Adipocyte (in vitro differentiated cells): Measurements from ENCODE around the gene CHST15.

ENCODE experiments used
- DNase-seq: peaks from one replicate; pipeline ENCODE4 v3.0.0-alpha.2; 2015; ENCODE audit warnings: low read depth
- H3K27me3 ChIP-seq: replicated peaks from 2 replicates; pipeline ENCODE4 v1.7.0; 2013; ENCODE audit warnings: mild to moderate bottlenecking, low read length, moderate library complexity; ENCODE audit not compliant: control insufficient read depth, insufficient read depth
- H3K36me3 ChIP-seq: 2 replicates; pipeline ENCODE4 v1.7.0; 2013; ENCODE audit warnings: low read length, mild to moderate bottlenecking, moderate library complexity; ENCODE audit not compliant: control insufficient read depth, insufficient read depth, severe bottlenecking
- H3K4me1 ChIP-seq: 2 replicates; pipeline ENCODE4 v1.7.0; 2013; ENCODE audit warnings: mild to moderate bottlenecking, low read length, moderate library complexity; ENCODE audit not compliant: control insufficient read depth, insufficient read depth
- H3K4me3 ChIP-seq: 2 replicates; pipeline ENCODE4 v1.7.0; 2013; ENCODE audit warnings: mild to moderate bottlenecking, low read length, moderate library complexity
- H3K9ac ChIP-seq: 2 replicates; pipeline ENCODE4 v1.7.0; 2013; ENCODE audit warnings: mild to moderate bottlenecking, low read length, moderate library complexity
- H3K9me3 ChIP-seq: 2 replicates; pipeline ENCODE4 v1.7.0; 2013; ENCODE audit warnings: mild to moderate bottlenecking, low read length, moderate library complexity; ENCODE audit not compliant: control insufficient read depth

CHST15 gene, protein sequence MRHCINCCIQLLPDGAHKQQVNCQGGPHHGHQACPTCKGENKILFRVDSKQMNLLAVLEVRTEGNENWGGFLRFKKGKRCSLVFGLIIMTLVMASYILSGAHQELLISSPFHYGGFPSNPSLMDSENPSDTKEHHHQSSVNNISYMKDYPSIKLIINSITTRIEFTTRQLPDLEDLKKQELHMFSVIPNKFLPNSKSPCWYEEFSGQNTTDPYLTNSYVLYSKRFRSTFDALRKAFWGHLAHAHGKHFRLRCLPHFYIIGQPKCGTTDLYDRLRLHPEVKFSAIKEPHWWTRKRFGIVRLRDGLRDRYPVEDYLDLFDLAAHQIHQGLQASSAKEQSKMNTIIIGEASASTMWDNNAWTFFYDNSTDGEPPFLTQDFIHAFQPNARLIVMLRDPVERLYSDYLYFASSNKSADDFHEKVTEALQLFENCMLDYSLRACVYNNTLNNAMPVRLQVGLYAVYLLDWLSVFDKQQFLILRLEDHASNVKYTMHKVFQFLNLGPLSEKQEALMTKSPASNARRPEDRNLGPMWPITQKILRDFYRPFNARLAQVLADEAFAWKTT

DNA sequence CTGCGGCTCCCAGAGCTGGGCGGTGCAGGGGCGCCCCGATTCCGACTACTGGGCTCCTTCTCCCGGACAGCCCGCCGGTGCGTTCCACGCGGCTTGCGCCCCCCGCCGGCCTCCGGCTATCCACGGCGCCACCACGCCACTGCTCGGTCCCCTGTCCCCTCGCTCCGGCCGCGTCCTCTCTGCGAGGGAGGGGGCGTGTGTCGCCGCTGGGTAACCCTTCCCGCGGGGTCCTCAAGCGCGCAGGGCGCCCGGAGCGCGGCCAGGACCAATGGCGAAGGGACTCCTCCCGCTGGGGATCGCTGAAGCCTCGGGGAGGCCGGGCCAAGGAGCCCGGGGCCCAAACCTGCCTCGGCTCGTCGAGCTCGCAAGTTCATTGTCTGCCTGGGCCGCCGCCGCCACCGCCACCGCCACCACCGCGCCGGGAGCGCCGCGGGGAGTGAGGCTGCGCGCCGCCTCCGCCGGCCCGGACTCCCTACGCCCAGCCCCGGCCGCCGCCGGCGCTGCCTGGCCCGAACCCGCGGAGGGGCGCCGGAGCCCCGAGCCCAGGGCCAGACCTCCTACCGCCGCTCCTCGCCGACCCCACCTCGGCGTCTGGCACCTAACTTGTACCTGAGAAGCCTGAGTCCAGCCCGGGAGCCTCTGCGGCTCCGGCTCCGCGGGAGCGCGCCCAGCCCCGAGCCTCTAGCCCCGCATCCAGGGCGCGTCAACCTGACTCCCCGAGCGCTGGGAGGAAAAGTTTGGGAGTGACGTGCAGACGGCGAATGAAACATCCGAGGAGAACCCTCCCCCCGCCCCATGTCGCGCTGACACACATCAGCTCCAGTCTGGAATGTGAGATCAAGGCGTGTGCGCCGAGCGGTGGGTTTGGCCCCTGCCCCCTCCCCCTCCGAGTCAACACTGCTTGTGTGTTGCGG, at the start of gene CHST15:
Gene CHST15, minus strand, starts transcription at position 739 of the 914 bp plus-strand sequence. CDS start 47,386 bp downstream, outside the sequence.
- Histone ChIP-seq H3K4me1 (peaks cover 7% of the 10 kb centered on the region), H3K4me3 (peak within 1 kb of the TSS; percentile 85), H3K9ac (peak within 1 kb of the TSS; percentile 81), H3K36me3 (no peaks in the 10 kb centered on the region), H3K9me3 (peaks cover 7% of the 10 kb centered on the region), H3K27me3 (peaks cover 6% of the 10 kb centered on the region)
- peak; percentile 90 for DNase-seq

DNA sequence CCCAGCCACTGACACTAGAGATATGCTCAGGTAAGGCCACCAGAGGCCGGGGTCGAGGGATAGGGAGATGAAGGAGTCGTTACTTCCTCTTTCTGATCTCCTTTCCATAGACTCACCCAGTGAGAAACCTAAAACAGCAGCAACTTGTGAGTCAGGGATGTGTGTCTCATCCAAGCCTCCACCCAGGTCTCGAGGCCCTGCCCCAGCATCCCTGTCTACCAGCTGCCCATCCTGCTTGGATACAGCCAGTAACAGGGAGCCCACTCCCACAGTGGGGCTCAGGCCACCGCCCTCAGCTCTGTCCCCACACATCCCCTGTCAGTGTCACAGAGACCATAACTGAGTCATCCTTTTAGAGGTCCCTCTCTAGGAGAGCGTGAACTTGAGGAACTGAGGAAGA, 49.6 kb upstream of the CHST15 start:
- peaks cover 7% of the 10 kb centered on the region for H3K9me3 ChIP-seq
- H3K4me1 ChIP-seq = peaks cover 55% of the 10 kb centered on the region
- no peaks in the 10 kb centered on the region for H3K27me3 ChIP-seq
- no peak overlapping the region for H3K4me3 ChIP-seq
- H3K9ac ChIP-seq = no peak overlapping the region
- H3K36me3 ChIP-seq = no peaks in the 10 kb centered on the region
- no peak for DNase-seq

DNA sequence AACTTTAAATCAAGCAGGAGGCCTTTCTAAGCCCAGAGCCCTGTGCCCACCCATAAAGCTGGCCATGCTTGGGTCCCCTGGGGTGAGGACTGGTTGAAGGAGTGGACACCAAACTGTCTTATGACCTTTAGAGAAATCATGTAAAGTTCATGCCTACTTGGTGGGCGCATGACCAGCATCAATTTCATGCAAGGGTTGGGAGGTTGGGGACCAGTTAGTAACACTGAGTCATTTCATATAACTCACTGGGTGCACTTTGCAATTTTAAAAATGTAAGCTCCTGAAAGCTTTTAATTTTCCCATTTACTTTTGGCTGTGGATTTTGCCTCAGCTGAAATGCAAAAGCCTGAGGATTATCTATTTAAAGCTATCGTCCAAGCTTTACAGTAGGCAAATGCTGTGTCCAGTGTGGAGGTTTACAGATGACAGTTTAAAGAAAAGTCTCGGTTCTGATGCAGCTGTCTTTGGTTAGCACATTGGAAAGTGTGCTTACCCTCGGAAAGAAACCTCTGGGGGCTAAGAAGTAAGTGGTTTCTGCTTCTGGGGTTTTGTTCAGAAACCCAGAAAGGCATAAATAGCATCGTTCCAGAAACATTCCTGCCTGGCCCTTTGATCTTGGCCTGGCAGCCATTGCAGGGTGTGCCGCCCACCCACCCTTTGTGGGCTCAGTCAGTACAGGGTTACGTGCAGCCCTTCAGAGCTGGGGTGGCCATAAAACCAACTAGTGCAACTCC, 48.8 kb upstream of the CHST15 start:
- H3K9me3 ChIP-seq = peaks cover 7% of the 10 kb centered on the region
- no peak overlapping the region for H3K4me3 ChIP-seq
- H3K9ac ChIP-seq = no peak overlapping the region
- DNase-seq = no peak
- no peaks in the 10 kb centered on the region for H3K36me3 ChIP-seq
- no peaks in the 10 kb centered on the region for H3K27me3 ChIP-seq
- H3K4me1 ChIP-seq = peaks cover 59% of the 10 kb centered on the region

DNA sequence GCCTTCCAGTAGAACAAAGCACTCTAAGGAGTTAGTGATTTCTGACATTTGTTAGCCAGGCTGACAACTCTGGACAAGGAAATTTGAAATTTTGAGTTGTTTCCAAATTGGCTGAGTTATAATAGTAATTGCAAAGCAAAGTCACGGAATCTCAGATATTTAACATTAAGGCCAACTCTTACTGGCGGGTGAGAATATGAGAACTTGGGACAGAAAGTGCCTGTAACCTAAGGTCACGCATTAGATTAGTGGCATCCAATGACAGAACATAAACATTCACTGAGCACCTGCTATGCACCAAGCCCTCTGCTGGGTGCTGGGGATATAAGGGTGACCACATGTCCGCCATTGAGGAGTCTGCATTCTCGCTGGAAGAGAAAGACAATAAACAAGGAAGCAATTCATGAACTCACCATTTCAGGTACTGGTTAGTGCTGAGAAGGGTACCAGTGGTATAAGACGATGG, 45.5 kb upstream of the CHST15 start:
- Histone ChIP-seq H3K4me1 (peaks cover 33% of the 10 kb centered on the region), H3K9ac (no peak overlapping the region), H3K27me3 (no peaks in the 10 kb centered on the region), H3K4me3 (no peak overlapping the region), H3K36me3 (no peaks in the 10 kb centered on the region), H3K9me3 (peaks cover 7% of the 10 kb centered on the region)
- DNase-seq = no peak

GRCh38 chr10:124138195-124138882, 44.9 kb upstream of the CHST15 start:
- DNase-seq = peak; percentile 59
- Histone ChIP-seq H3K4me1 (peaks cover 33% of the 10 kb centered on the region), H3K36me3 (no peaks in the 10 kb centered on the region), H3K9ac (no peak overlapping the region), H3K27me3 (no peaks in the 10 kb centered on the region), H3K4me3 (no peak overlapping the region), H3K9me3 (peaks cover 7% of the 10 kb centered on the region)

- DNase-seq = no peak
- Histone ChIP-seq H3K36me3 (no peaks in the 10 kb centered on the region), H3K9ac (no peak overlapping the region), H3K4me3 (no peak overlapping the region), H3K4me1 (peaks cover 15% of the 10 kb centered on the region), H3K27me3 (peaks cover 8% of the 10 kb centered on the region), H3K9me3 (no peaks in the 10 kb centered on the region)
Observed at GRCh38 chr10:124134251-124134893, 41.0 kb upstream of the CHST15 start.

DNA sequence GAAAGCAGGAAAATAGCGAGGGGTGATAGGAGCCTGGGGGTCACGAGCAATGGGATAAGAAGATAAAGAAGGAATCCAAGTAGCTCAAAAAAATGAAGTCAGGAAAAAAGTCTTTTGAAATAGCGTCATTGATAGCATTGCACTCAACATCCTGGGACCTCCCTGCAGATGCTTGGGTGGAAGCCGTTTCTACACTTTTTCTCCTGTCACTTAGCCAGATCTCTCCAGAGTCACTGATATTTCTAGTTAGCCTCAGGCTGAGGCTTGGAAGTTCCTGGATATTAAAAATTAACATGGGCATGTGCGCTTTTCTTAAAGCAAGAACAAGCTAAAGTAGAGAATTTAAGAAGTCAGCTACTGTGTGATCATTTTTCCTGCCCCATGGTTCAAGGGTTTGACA, 39.5 kb upstream of the CHST15 start:
- DNase-seq = no peak
- H3K27me3 ChIP-seq = peaks cover 8% of the 10 kb centered on the region
- H3K36me3 ChIP-seq = no peaks in the 10 kb centered on the region
- H3K9ac ChIP-seq = no peak overlapping the region
- peaks cover 3% of the 10 kb centered on the region for H3K4me1 ChIP-seq
- H3K4me3 ChIP-seq = no peak overlapping the region
- H3K9me3 ChIP-seq = no peaks in the 10 kb centered on the region

DNA sequence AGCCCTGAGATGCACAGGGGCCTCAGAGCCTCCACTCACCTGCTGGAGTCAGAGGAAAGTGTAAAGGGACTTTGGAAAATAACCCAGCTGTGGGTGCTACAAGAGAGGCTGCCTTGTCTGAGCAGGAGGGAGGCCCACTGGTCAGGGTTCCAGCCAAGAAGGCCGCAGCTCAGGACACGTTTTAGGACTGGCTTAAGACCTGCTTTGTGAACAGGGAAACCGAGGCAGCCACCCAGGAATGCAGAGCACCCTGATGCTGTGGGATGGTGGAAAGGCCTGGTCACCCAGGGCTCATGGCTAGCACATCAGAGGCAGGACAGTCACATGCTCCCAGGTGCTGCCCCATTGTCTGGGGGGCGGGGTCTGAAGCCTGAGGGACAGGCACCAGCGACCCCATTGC, 38.9 kb upstream of the CHST15 start:
- Histone ChIP-seq H3K4me1 (no peaks in the 10 kb centered on the region), H3K9me3 (no peaks in the 10 kb centered on the region), H3K27me3 (peaks cover 8% of the 10 kb centered on the region), H3K4me3 (no peak overlapping the region), H3K36me3 (no peaks in the 10 kb centered on the region), H3K9ac (no peak overlapping the region)
- DNase-seq = no peak

GRCh38 chr10:124131172-124131571, 37.8 kb upstream of the CHST15 start:
- H3K27me3 ChIP-seq = peaks cover 8% of the 10 kb centered on the region
- no peak overlapping the region for H3K4me3 ChIP-seq

More at GRCh38 chr10:124131172-124131571, 37.8 kb upstream of the CHST15 start:
- DNase-seq = no peak
- H3K9me3 ChIP-seq = no peaks in the 10 kb centered on the region
- H3K9ac ChIP-seq = no peak overlapping the region
- no peaks in the 10 kb centered on the region for H3K36me3 ChIP-seq
- H3K4me1 ChIP-seq = no peaks in the 10 kb centered on the region
